Fibroblast of upper back skin (primary cell): ENCODE results near the gene DDX47.
"Not testable (repeated sequence)": the region's sequence is repeated elsewhere in the genome, so short reads cannot be mapped to it uniquely, and the experiment has no call there.

ENCODE experiments used
- DNase-seq: peaks from one replicate; pipeline ENCODE4 v3.0.0-alpha.2; 2013

DDX47 gene

GRCh38 chr12:12875301-12875700 lies 62.2 kb downstream of the DDX47 start:
- not testable (repeated sequence) for DNase-seq

- no peak for DNase-seq
These were observed 64.1 kb downstream of the DDX47 start for GRCh38 chr12:12877153-12877768.

- DNase-seq: no peak
These were observed 64.8 kb downstream of the DDX47 start for GRCh38 chr12:12877781-12878455.
